Dedifferentiated amniotic fluid mesenchymal stem cell (primary cell): Measurements from ENCODE around the gene TEAD1.

Experiments
- DNase-seq: peaks from one replicate; pipeline ENCODE4 v3.0.0-alpha.2; 2016; ENCODE audit errors: extremely low spot score

The TEAD1 gene

GRCh38 chr11:12686246-12687060, 12.2 kb downstream of the TEAD1 start:
- DNase-seq = no peak

GRCh38 chr11:12687216-12687623, 13.0 kb downstream of the TEAD1 start:
- no peak for DNase-seq

GRCh38 chr11:12687740-12688139, 13.5 kb downstream of the TEAD1 start:
- no peak for DNase-seq

GRCh38 chr11:12689029-12689755, 15.0 kb downstream of the TEAD1 start:
- DNase-seq = no peak

- no peak for DNase-seq
Observed at GRCh38 chr11:12690663-12691062, 16.4 kb downstream of the TEAD1 start.

- DNase-seq = no peak
Observed at GRCh38 chr11:12691473-12691872, 17.3 kb downstream of the TEAD1 start.

- peak; percentile 70 for DNase-seq
Observed at GRCh38 chr11:12692229-12693075, 18.2 kb downstream of the TEAD1 start.

- no peak for DNase-seq
Observed at GRCh38 chr11:12693094-12693478, 18.9 kb downstream of the TEAD1 start.

GRCh38 chr11:12693479-12694182, 19.4 kb downstream of the TEAD1 start:
- peak; percentile 89 for DNase-seq

- DNase-seq = no peak
Observed at GRCh38 chr11:12694183-12694531, 19.9 kb downstream of the TEAD1 start.

GRCh38 chr11:12695221-12695794, 21.1 kb downstream of the TEAD1 start:
- DNase-seq = no peak

GRCh38 chr11:12695873-12696272, 21.7 kb downstream of the TEAD1 start:
- no peak for DNase-seq

- no peak for DNase-seq
Observed at GRCh38 chr11:12696911-12697581, 22.8 kb downstream of the TEAD1 start.

- DNase-seq = no peak
Observed at GRCh38 chr11:12698048-12698447, 23.8 kb downstream of the TEAD1 start.

GRCh38 chr11:12701811-12702592, 27.8 kb downstream of the TEAD1 start:
- DNase-seq = no peak

GRCh38 chr11:12702999-12703453, 28.8 kb downstream of the TEAD1 start:
- no peak for DNase-seq

GRCh38 chr11:12704049-12704448, 29.8 kb downstream of the TEAD1 start:
- DNase-seq = peak; percentile 90

- DNase-seq = no peak
Observed at GRCh38 chr11:12705874-12706273, 31.7 kb downstream of the TEAD1 start.

- DNase-seq = no peak
Observed at GRCh38 chr11:12706545-12707499, 32.6 kb downstream of the TEAD1 start.
